Endodermal cell (in vitro differentiated cells): Measurements from ENCODE around the gene SLC9A3. TPM values are rescaled to one million over a fixed set of nuclear protein-coding genes. Genes with fewer than 3 reads are reported as not detected.

Source experiments
- DNase-seq: peaks from one replicate; pipeline ENCODE4 v3.0.0-alpha.2; 2017
- H3K27ac ChIP-seq: 2 replicates; pipeline ENCODE4 v1.5.1; 2013; ENCODE audit warnings: mild to moderate bottlenecking, low read depth, low read length, moderate library complexity
- H3K27me3 ChIP-seq: 2 replicates; pipeline ENCODE4 v1.6.1; 2013; ENCODE audit warnings: mild to moderate bottlenecking, low read length, moderate library complexity; ENCODE audit not compliant: insufficient read depth, control insufficient read depth, poor library complexity, severe bottlenecking
- H3K36me3 ChIP-seq: 2 replicates; pipeline ENCODE4 v1.7.0; 2013; ENCODE audit warnings: mild to moderate bottlenecking, low read length, moderate library complexity; ENCODE audit not compliant: control insufficient read depth, insufficient read depth
- H3K4me1 ChIP-seq: one replicate; pipeline ENCODE4 v1.7.0; 2013; ENCODE audit warnings: low read length; ENCODE audit not compliant: control insufficient read depth, insufficient read depth
- H3K4me3 ChIP-seq: 2 replicates; pipeline ENCODE4 v1.5.1; 2013; ENCODE audit warnings: mild to moderate bottlenecking, low read length, moderate library complexity
- H3K9ac ChIP-seq: 2 replicates; pipeline ENCODE4 v1.6.1; 2013; ENCODE audit warnings: mild to moderate bottlenecking, low read length, moderate library complexity; ENCODE audit not compliant: poor library complexity, severe bottlenecking; ENCODE audit errors: extremely low read depth
- H3K9me3 ChIP-seq: 2 replicates; pipeline ENCODE4 v1.6.1; 2013; ENCODE audit warnings: mild to moderate bottlenecking, low read length, moderate library complexity; ENCODE audit not compliant: control insufficient read depth
- H3K27ac Mint-ChIP-seq: 2 replicates; pipeline ENCODE4 v1.8.0; 2020; ENCODE audit warnings: mixed read lengths
- H3K27me3 Mint-ChIP-seq: 2 replicates; pipeline ENCODE4 v1.8.0; 2021; ENCODE audit warnings: mild to moderate bottlenecking, mixed read lengths; ENCODE audit not compliant: insufficient read depth
- H3K36me3 Mint-ChIP-seq: 2 replicates; pipeline ENCODE4 v1.8.0; 2020; ENCODE audit warnings: low read depth, mixed read lengths
- H3K4me1 Mint-ChIP-seq: 2 replicates; pipeline ENCODE4 v1.8.0; 2020; ENCODE audit warnings: mixed read lengths
- H3K4me3 Mint-ChIP-seq: 2 replicates; pipeline ENCODE4 v1.8.0; 2020; ENCODE audit warnings: mild to moderate bottlenecking, moderate library complexity, mixed read lengths
- H3K9me3 Mint-ChIP-seq: 2 replicates; pipeline ENCODE4 v1.8.0; 2020; ENCODE audit warnings: mild to moderate bottlenecking, mixed read lengths
- WGBS, 2 experiments: methylation state at CpG; one replicate each; pipeline versions ENCODE4 v1.1.5 to v1.1.7; 2013; ENCODE audit warnings: missing lambda C conversion rate in 2 of 2, mixed read lengths in 1 of 2; ENCODE audit not compliant: insufficient coverage in 1 of 2, insufficient read length in 1 of 2; 5-methylcytosine and 5-hydroxymethylcytosine counted together
- total RNA-seq, 2 donors: library from RNA; stranded (reverse); fragmentation: NEBNext Ultra II Directional in 1 of 2; extraction: Animal tissue kit (Norgen Biotek cat#: 25700) in 1 of 2; gene quantifications; 2 replicates in 1 of 2; 3 replicates in 1 of 2; pipeline ENCODE4 v1.2.1, GENCODE V29; 2021
- TF ChIP-seq, protein P1 (sequence below): fragments of 200-600 bp; sonication (generic); conservative IDR thresholded peaks from 2 replicates; pipeline ENCODE4 v1.5.0; 2021; ENCODE audit warnings: antibody characterized with exemption, mild to moderate bottlenecking

The SLC9A3 gene
- total RNA-seq, 2 donors from 2014 or later = 1.3 to 1.5 TPM

DNA sequence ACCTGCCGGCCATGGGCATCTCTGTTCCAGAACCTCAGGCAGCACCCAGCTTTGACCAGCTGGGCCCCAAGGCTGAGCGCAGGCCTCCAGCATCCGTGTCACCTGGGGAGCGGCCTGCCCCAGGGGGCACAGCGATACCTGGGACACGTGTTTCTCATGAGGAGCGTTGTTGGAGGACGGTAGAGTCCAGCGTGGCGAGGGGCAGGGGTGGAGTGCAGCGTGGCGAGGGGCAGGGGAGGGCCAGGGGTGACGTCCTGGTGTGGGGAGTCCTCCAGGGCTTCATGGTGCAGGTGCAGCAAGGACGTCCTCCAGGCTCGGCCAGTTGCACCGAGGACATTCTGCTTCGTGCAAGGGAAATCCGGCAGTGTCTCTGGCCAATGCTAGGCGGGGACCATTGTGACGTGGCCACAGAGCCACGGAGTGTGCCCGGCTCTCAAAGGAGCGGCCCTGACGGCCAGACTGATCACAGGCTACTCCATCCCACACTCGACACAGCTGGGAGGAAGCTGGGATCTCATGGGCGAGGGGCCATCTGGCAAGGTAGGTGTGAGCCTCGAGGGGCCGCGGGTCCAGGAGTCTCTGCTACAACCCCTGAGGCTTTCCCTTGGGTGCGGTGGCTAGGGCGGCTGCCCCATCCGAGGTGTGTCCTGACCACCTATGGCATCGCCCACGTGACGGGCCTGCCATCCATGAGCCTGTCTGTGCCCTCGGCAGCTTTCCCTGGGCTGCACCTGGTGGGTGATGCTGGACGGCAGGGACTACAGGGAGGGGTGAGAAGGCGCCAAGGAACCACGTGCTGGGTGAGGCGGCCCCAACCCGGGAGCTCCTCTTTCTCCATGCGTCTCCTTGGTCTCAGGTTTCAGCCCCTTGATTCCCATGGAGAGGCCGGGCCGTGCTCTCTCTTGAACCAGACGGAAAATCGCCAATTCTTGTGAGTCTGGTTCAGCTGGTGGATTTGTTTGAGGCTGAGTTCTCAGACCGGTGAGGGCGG lies 33.8 kb downstream of the SLC9A3 start:
- Mint-ChIP-seq H3K4me1 (peaks cover 1% of the 10 kb centered on the region), H3K9me3 (no peaks in the 10 kb centered on the region), H3K36me3 (no peaks in the 10 kb centered on the region), H3K4me3 (no peak overlapping the region), H3K27ac (no peak overlapping the region), H3K27me3 (peaks cover 13% of the 10 kb centered on the region)
- no peak for DNase-seq
- Histone ChIP-seq H3K4me1 (no peaks in the 10 kb centered on the region), H3K36me3 (no peaks in the 10 kb centered on the region), H3K27ac (no peak overlapping the region), H3K9me3 (no peaks in the 10 kb centered on the region), H3K4me3 (no peak overlapping the region), H3K27me3 (peaks cover 7% of the 10 kb centered on the region), H3K9ac (no peak overlapping the region)
- TF ChIP-seq, protein P1, sequence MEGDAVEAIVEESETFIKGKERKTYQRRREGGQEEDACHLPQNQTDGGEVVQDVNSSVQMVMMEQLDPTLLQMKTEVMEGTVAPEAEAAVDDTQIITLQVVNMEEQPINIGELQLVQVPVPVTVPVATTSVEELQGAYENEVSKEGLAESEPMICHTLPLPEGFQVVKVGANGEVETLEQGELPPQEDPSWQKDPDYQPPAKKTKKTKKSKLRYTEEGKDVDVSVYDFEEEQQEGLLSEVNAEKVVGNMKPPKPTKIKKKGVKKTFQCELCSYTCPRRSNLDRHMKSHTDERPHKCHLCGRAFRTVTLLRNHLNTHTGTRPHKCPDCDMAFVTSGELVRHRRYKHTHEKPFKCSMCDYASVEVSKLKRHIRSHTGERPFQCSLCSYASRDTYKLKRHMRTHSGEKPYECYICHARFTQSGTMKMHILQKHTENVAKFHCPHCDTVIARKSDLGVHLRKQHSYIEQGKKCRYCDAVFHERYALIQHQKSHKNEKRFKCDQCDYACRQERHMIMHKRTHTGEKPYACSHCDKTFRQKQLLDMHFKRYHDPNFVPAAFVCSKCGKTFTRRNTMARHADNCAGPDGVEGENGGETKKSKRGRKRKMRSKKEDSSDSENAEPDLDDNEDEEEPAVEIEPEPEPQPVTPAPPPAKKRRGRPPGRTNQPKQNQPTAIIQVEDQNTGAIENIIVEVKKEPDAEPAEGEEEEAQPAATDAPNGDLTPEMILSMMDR = no peak
- 83 to 84% methylated on average over 43 to 48 of the region's 48 CpGs for WGBS, 2 experiments

DNA sequence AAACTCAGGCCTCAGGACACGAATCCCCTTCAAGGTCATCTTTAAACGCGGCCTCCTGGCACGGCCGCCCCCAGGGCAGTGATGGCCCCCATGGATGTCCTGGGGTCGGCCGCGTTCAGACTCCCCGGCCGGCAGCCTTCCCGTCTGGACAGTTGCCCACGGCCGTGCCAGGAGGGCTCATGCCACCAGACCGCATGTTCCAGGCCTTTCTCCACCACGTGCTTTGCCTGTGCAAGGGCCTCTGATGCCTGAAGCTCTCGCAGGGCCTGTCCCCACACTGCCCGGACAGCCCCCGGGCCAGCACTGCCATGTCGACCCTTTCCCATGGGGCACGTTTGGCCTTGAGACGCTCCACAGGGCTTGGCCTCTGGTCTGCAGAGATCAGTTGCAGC lies 34.6 kb downstream of the SLC9A3 start:
- Mint-ChIP-seq H3K27ac (no peak overlapping the region), H3K36me3 (no peaks in the 10 kb centered on the region), H3K4me3 (no peak overlapping the region), H3K9me3 (no peaks in the 10 kb centered on the region), H3K4me1 (peaks cover 3% of the 10 kb centered on the region), H3K27me3 (peaks cover 8% of the 10 kb centered on the region)
- TF ChIP-seq, protein P1 = no peak
- Histone ChIP-seq H3K27me3 (peaks cover under 1% of the 10 kb centered on the region), H3K36me3 (no peaks in the 10 kb centered on the region), H3K4me1 (no peaks in the 10 kb centered on the region), H3K9ac (no peak overlapping the region), H3K27ac (no peak overlapping the region), H3K9me3 (no peaks in the 10 kb centered on the region), H3K4me3 (no peak overlapping the region)
- 84 to 88% methylated on average over 20 to 21 of the region's 21 CpGs for WGBS, 2 experiments
- no peak for DNase-seq

DNA sequence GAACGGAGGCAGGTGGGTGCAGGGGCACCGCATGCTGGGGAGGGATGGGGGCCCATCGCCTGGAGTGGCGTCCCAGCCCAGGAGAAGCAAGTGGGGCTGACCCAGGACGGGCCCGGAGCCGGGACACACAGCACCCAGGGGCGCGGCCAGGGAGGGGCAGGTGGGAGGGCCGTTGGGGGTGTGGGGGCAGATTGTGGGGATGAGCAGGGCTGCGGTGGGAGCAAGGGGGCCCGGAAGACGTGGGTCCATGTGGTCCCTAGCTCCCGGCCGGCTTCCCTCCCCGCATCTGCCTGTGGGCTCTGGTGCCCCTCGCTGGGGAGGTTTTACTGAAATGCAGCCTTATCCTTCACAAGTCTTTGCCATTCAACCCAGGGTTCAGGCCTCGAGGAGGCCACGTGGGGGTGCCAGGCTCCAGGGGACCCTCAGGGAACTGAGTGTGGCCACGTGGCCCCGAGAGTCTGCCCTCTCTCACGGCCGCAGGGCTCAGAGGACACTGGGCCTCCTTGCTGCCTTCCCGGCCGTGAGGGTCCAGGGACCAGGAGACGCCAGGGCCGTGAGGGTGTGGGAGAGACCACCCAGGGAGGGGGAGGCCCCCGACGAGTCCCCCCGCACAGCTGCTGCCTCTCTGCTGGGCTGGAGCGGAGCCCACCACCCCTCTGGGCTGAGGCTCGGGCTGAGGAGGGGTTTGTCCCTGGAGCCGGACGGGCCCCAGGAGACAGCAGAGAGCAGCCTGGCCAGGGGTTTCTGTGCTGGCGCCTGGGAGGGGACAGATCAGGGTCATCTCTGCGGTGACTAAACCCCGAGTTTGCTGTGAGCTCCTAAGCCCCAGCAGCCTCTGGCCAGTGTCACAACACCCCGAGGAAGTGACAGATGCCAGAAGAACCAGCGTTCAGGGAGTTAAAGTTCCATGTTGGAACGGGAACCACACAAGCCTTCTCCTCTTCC lies 35.2 kb downstream of the SLC9A3 start:
- H3K27ac Mint-ChIP-seq = no peak overlapping the region
- H3K27ac ChIP-seq = no peak overlapping the region
- no peaks in the 10 kb centered on the region for H3K36me3 Mint-ChIP-seq
- H3K9ac ChIP-seq = no peak overlapping the region
- no peak for DNase-seq
- no peaks in the 10 kb centered on the region for H3K4me1 ChIP-seq
- peaks cover 3% of the 10 kb centered on the region for H3K4me1 Mint-ChIP-seq
- H3K9me3 ChIP-seq = no peaks in the 10 kb centered on the region
- H3K9me3 Mint-ChIP-seq = no peaks in the 10 kb centered on the region
- 82 to 84% methylated on average over 11 to 40 of the region's 40 CpGs for WGBS, 2 experiments
- H3K4me3 ChIP-seq = no peak overlapping the region
- H3K27me3 ChIP-seq = no peaks in the 10 kb centered on the region
- H3K4me3 Mint-ChIP-seq = no peak overlapping the region
- TF ChIP-seq, protein P1 = no peak
- peaks cover 5% of the 10 kb centered on the region for H3K27me3 Mint-ChIP-seq
- no peaks in the 10 kb centered on the region for H3K36me3 ChIP-seq
